GM23248 (cell line): ENCODE measurements around the gene PTPRN2.

Experiments
- EZH2 ChIP-seq: fragments of 200-600 bp; sonication (generic); IDR thresholded peaks from 2 replicates; pipeline ENCODE4 v1.6.1; 2018; ENCODE audit warnings: antibody characterized with exemption, mild to moderate bottlenecking; ENCODE audit not compliant: insufficient read depth, poor library complexity, severe bottlenecking
- EZH2phosphoT487 ChIP-seq: fragments of 200-600 bp; sonication (generic); IDR thresholded peaks from 2 replicates; pipeline ENCODE4 v1.6.1; 2018; ENCODE audit warnings: antibody characterized with exemption, moderate library complexity, mild to moderate bottlenecking, low read depth; ENCODE audit not compliant: insufficient read depth

GRCh38 chr7:157729566-157729965 is 858.1 kb downstream of the PTPRN2 start:
- TF ChIP-seq EZH2, result no peak
- TF ChIP-seq EZH2phosphoT487, result no peak
